ENCODE data around the gene SOAT2. TPM values are rescaled to one million over a fixed set of nuclear protein-coding genes. Genes with fewer than 3 reads are reported as not detected.
"Not testable (repeated sequence)": the region's sequence is repeated elsewhere in the genome, so short reads cannot be mapped to it uniquely, and the experiment has no call there.

The SOAT2 gene
- total RNA-seq, 2 experiments from 2014 or later = 1.1 to 1.5 TPM

DNA sequence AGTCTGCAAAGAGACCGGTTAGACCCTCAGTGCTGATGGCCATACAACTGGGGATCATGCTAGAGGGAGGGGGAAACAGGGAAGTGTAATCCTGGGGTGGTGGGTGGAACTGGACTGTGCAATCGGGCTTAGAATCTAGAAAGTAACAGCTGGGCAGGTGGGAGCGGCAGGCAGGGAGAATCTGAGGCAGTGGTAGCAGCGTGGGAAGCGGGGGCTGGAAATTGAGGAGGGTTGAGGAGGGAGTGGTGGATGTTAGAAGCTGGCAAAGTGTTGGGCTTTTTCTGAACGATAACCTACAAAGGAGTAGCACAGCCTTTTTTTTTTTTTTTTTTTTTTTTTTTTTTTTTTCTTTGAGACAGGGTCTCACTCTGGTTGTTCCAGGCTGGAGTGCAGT lies 8.9 kb upstream of the SOAT2 start:
- POLR2A ChIA-PET = no interaction called here
- intact Hi-C loops (cut with micrococcal nuclease) = no loop called here

GRCh38 chr12:53094796-53095595 lies 8.3 kb upstream of the SOAT2 start:
- DNase-seq, H3K9me3 Mint-ChIP-seq, H3K36me3 Mint-ChIP-seq, H3K27me3 Mint-ChIP-seq, POLR2A ChIA-PET, H3K4me3 Mint-ChIP-seq: not testable (repeated sequence)
- intact Hi-C loops (cut with micrococcal nuclease) = loop anchor here (5.0 kb wide), 1 partner anchor 107 kb away; no protein-coding TSS in a partner anchor
- peak overlapping the region; percentile 39 for H3K27ac Mint-ChIP-seq
- CTCF ChIA-PET = interaction anchor here (6.0 kb wide), 1 partner anchor 29 kb away, joined by 41 read pairs; no protein-coding TSS in a partner anchor
- peaks cover 20% of the 10 kb centered on the region for H3K4me1 Mint-ChIP-seq (ENCODE audit: low read depth)

More for the DNA sequence above, 8.9 kb upstream of the SOAT2 start:
- H3K9me3 Mint-ChIP-seq = no peaks in the 10 kb centered on the region
- no peak overlapping the region for H3K27ac Mint-ChIP-seq
- H3K36me3 Mint-ChIP-seq = no peaks in the 10 kb centered on the region
- H3K4me3 Mint-ChIP-seq = no peak overlapping the region
- no peak for DNase-seq
- CTCF ChIA-PET = interaction anchor here (1.3 to 6.0 kb wide), 2 partner anchors 8 to 29 kb away, joined by 6 to 41 read pairs; partner anchors contain the start of gene SOAT2
- peaks cover 8% of the 10 kb centered on the region for H3K27me3 Mint-ChIP-seq
- H3K4me1 Mint-ChIP-seq (ENCODE audit: low read depth) = peaks cover 19% of the 10 kb centered on the region

- H3K9me3 Mint-ChIP-seq, H3K4me3 Mint-ChIP-seq, H3K36me3 Mint-ChIP-seq, DNase-seq, POLR2A ChIA-PET, H3K27me3 Mint-ChIP-seq: not testable (repeated sequence)
- peak overlapping the region; percentile 39 for H3K27ac Mint-ChIP-seq
- intact Hi-C loops (cut with micrococcal nuclease) = loop anchor here (5.0 kb wide), 1 partner anchor 107 kb away; no protein-coding TSS in a partner anchor
- CTCF ChIA-PET = interaction anchor here (6.0 kb wide), 1 partner anchor 30 kb away, joined by 41 read pairs; no protein-coding TSS in a partner anchor
- peaks cover 22% of the 10 kb centered on the region for H3K4me1 Mint-ChIP-seq (ENCODE audit: low read depth)
Measured at GRCh38 chr12:53095596-53095895, 7.7 kb upstream of the SOAT2 start.

- Mint-ChIP-seq H3K9me3 (no peaks in the 10 kb centered on the region), H3K4me1 (ENCODE audit: low read depth) (peaks cover 22% of the 10 kb centered on the region), H3K4me3 (no peak overlapping the region), H3K36me3 (no peaks in the 10 kb centered on the region), H3K27ac (peak overlapping the region; percentile 5), H3K27me3 (peaks cover 8% of the 10 kb centered on the region)
- CTCF ChIA-PET = interaction anchor here (3.4 to 6.0 kb wide), 3 partner anchors 17 to 49 kb away, joined by 34 to 55 read pairs (median 41); partner anchors contain the start of genes SPRYD3 and TNS2
- POLR2A ChIA-PET = no interaction called here
- no peak for DNase-seq
- intact Hi-C loops (cut with micrococcal nuclease) = loop anchor here (5.0 kb wide), 1 partner anchor 106 kb away; no protein-coding TSS in a partner anchor
Measured at GRCh38 chr12:53096089-53096741, 7.1 kb upstream of the SOAT2 start.

- DNase-seq = no peak
- H3K4me3 Mint-ChIP-seq = peak overlapping the region; percentile 66
- intact Hi-C loops (cut with micrococcal nuclease) = loop anchor here (5.0 kb wide), 1 partner anchor 106 kb away; no protein-coding TSS in a partner anchor
- no peak overlapping the region for H3K27ac Mint-ChIP-seq
- no peaks in the 10 kb centered on the region for H3K36me3 Mint-ChIP-seq
- no peaks in the 10 kb centered on the region for H3K9me3 Mint-ChIP-seq
- ChIA-PET CTCF (interaction anchor here (1.1 to 3.9 kb wide), 3 partner anchors 18 to 50 kb away, joined by 3 to 55 read pairs (median 34); partner anchors contain the start of genes SPRYD3 and TNS2), POLR2A (interaction anchor here (3.6 kb wide), 1 partner anchor 31 kb away, joined by 30 read pairs; no protein-coding TSS in a partner anchor)
- peaks cover 8% of the 10 kb centered on the region for H3K27me3 Mint-ChIP-seq
- H3K4me1 Mint-ChIP-seq (ENCODE audit: low read depth) = peaks cover 22% of the 10 kb centered on the region
Measured at GRCh38 chr12:53096759-53097158, 6.5 kb upstream of the SOAT2 start.

DNA sequence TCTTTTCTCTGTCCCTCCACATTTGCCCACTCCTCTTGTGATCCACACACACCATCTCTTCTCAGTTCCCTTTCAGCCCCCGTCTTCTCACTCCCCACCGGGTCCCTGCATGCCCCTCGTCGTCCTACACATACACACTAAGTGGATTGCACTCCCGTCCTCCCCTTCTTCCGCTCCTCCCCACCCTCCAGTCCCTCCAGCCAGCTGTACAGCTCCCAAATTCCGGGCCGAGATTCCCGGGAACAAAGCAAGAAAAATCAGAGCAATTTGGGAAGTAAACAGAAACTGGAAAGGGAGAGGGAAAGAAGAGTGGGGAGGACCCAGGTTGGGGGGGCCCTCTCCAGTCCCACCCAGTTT lies 6.1 kb upstream of the SOAT2 start:
- no peak for DNase-seq
- H3K27ac Mint-ChIP-seq = no peak overlapping the region
- POLR2A ChIA-PET = interaction anchor here (3.2 to 3.6 kb wide), 2 partner anchors 31 to 35 kb away, joined by 10 to 30 read pairs; no protein-coding TSS in a partner anchor
- H3K27me3 Mint-ChIP-seq = peaks cover 8% of the 10 kb centered on the region
- H3K9me3 Mint-ChIP-seq = no peaks in the 10 kb centered on the region
- H3K4me1 Mint-ChIP-seq (ENCODE audit: low read depth) = peaks cover 23% of the 10 kb centered on the region
- peak overlapping the region; percentile 66 for H3K4me3 Mint-ChIP-seq
- H3K36me3 Mint-ChIP-seq = no peaks in the 10 kb centered on the region
- intact Hi-C loops (cut with micrococcal nuclease) = loop anchor here (5.0 kb wide), 1 partner anchor 105 kb away; no protein-coding TSS in a partner anchor
- CTCF ChIA-PET = interaction anchor here (1.1 to 7.7 kb wide), 7 partner anchors 12 to 63 kb away, joined by 3 to 348 read pairs (median 17); partner anchors contain the start of genes SPRYD3 and TNS2

DNA sequence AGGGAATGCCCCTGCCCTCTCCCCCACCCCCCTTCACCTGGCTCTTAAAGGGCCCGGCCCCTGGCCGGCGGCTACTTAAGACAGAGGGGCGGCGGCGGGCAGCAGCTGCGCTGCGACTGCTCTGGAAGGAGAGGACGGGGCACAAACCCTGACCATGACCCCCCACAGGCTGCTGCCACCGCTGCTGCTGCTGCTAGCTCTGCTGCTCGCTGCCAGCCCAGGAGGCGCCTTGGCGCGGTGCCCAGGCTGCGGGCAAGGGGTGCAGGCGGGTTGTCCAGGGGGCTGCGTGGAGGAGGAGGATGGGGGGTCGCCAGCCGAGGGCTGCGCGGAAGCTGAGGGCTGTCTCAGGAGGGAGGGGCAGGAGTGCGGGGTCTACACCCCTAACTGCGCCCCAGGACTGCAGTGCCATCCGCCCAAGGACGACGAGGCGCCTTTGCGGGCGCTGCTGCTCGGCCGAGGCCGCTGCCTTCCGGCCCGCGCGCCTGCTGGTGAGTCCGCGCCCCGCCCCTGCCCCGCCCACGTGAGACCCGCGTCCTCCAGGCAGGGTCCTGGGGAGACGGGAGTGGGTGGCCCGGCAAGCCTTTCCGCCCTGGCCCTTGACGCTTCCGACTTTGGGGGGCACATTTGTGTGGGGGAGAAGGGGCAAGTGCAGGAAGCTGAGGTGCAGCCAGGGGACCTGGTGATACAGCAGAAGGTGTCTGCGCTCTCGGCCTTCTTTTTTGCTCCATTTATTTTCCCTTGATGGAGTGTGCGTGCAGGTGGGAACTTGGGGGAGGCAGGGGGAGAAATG lies 5.5 kb upstream of the SOAT2 start, which contains the start of gene IGFBP6:
IGFBP6 (plus strand) TSS at position 104 of the 790 bp plus-strand sequence; CDS start at position 155, 51 bp downstream.
- Mint-ChIP-seq H3K27ac (peak within 1 kb of the TSS; percentile 56), H3K4me1 (ENCODE audit: low read depth) (peaks cover 28% of the 10 kb centered on the region), H3K36me3 (no peaks in the 10 kb centered on the region), H3K9me3 (no peaks in the 10 kb centered on the region), H3K27me3 (peaks cover 8% of the 10 kb centered on the region), H3K4me3 (peak within 1 kb of the TSS; percentile 66)
- intact Hi-C loops (cut with micrococcal nuclease) = loop anchor here (5.0 kb wide), 1 partner anchor 105 kb away; no protein-coding TSS in a partner anchor
- peak; percentile 80 for DNase-seq
- CTCF ChIA-PET = interaction anchor here (0.6 to 7.7 kb wide), 13 partner anchors 13 to 226 kb away, joined by 3 to 348 read pairs (median 7); partner anchors contain the start of genes ESPL1, SPRYD3 and TNS2
- POLR2A ChIA-PET = interaction anchor here (2.7 to 3.6 kb wide), 3 partner anchors 19 to 35 kb away, joined by 10 to 30 read pairs (median 16); partner anchors contain the start of gene SPRYD3

DNA sequence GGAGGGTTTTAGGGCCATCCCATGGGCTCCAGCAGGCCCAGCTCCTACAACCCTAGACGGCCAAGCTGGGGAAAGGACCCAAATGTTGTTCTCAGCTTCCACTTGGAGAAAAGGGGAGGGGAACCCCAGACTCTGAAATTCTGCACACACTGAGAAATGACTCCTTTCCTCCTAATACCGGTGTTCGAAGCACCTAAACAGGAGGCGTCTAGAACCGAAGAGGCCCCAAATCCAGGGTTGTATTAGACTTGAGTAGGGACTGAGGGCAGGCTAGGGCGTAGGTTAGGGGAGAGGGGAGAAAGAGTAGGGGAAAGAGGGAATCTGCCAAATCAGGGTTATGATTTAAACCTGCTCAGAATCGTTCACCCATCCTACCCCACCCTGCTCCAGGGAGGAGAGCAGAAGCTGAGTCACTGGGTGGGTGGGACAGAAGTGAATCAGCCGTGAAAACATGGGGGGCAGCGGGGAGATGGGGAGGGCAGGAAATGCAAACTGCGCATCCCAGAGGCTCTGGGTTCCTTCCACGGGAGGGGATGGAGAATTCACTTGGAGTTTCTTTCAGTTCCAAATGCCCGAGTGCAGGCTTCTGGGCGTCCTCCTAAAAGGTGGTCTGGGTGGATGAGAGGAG lies 4.8 kb upstream of the SOAT2 start:
- no peaks in the 10 kb centered on the region for H3K36me3 Mint-ChIP-seq
- peak overlapping the region; percentile 56 for H3K27ac Mint-ChIP-seq
- intact Hi-C loops (cut with micrococcal nuclease) = loop anchor here (5.0 kb wide), 1 partner anchor 104 kb away; no protein-coding TSS in a partner anchor
- peaks cover 5% of the 10 kb centered on the region for H3K27me3 Mint-ChIP-seq
- H3K4me1 Mint-ChIP-seq (ENCODE audit: low read depth) = peaks cover 35% of the 10 kb centered on the region
- no peaks in the 10 kb centered on the region for H3K9me3 Mint-ChIP-seq
- ChIA-PET CTCF (interaction anchor here (0.6 to 7.7 kb wide), 25 partner anchors 8 to 323 kb away, joined by 3 to 348 read pairs (median 5); partner anchors contain the start of genes AAAS, CSAD, ESPL1 and SPRYD3), POLR2A (interaction anchor here (2.7 to 3.6 kb wide), 3 partner anchors 19 to 36 kb away, joined by 10 to 30 read pairs (median 16); partner anchors contain the start of gene SPRYD3)
- DNase-seq = peak; percentile 60
- peak overlapping the region; percentile 66 for H3K4me3 Mint-ChIP-seq

DNA sequence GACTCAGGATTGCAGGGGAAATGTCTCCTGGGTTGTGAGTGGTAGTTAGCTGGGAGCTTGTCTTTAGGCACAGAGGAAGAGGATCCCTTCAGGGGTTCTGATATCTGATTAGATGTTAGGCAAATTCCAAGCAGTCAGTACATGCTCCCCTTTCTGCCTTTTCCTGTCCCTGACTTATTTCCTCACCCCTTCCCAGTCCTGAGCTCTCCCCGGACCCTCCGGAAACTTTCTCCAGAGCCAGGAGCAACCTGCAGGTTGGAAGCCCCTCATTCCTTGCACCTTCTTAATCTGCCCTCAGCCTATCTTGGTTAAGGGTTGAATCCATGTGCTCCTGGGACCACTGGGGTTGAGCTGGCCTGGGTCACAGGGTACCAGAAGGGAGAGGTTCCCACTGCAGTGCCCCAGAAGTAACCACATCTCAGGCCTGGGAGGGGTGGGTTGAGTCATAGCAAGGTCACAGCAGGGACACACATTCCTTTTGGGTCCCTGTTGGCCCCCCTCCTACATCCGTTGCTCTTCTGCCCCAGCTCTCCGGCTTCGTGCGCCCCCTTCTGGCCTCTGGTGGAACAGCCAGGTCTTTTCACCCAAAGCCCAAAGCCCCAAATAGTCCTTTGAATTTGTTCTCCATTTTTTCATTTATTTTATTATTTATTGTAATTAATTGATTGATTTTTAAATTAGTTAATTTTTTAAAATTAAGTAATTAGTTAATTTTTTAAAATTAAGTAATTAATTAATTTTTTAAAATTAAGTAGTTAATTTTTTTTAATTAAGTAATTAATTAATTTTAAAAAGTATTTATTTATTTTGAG lies 4.0 kb upstream of the SOAT2 start:
- intact Hi-C loops (cut with micrococcal nuclease) = loop anchor here (1.0 to 5.0 kb wide), 3 partner anchors 20 to 103 kb away; partner anchors contain the start of gene SPRYD3
- peak; percentile 95 for DNase-seq
- no peaks in the 10 kb centered on the region for H3K9me3 Mint-ChIP-seq
- ChIA-PET POLR2A (interaction anchor here (1.1 to 3.6 kb wide), 4 partner anchors 20 to 89 kb away, joined by 3 to 30 read pairs (median 13); partner anchors contain the start of gene SPRYD3), CTCF (interaction anchor here (0.5 to 7.7 kb wide), 24 partner anchors 9 to 322 kb away, joined by 3 to 348 read pairs (median 4); partner anchors contain the start of genes AAAS, CSAD, ESPL1 and SPRYD3)
- H3K36me3 Mint-ChIP-seq = no peaks in the 10 kb centered on the region
- H3K27me3 Mint-ChIP-seq = peaks cover 5% of the 10 kb centered on the region
- H3K4me1 Mint-ChIP-seq (ENCODE audit: low read depth) = peaks cover 43% of the 10 kb centered on the region
- H3K4me3 Mint-ChIP-seq = peak overlapping the region; percentile 13
- H3K27ac Mint-ChIP-seq = peak overlapping the region; percentile 56
